SU-DHL-6 (cell line): Measurements from ENCODE around the gene FUBP1.

Experiments used
- CTCF ChIP-seq: fragments of 200-600 bp; sonication (generic); IDR thresholded peaks from one replicate; pipeline ENCODE4 v1.5.1; 2017; ENCODE audit warnings: antibody characterized with exemption, mild to moderate bottlenecking, low read length, moderate library complexity; ENCODE audit not compliant: insufficient read depth, poor library complexity, severe bottlenecking
- EZH2phosphoT487 ChIP-seq: fragments of 200-600 bp; sonication (generic), shearing (Covaris generic); conservative IDR thresholded peaks from 2 replicates; pipeline ENCODE4 v1.6.1; 2018; ENCODE audit warnings: mild to moderate bottlenecking, antibody characterized with exemption, low read length, moderate library complexity, mixed read lengths

GRCh38 chr1:77987919-77988318, 9.0 kb upstream of the FUBP1 start:
- TF ChIP-seq CTCF (no peak), EZH2phosphoT487 (no peak)
